Ishikawa (cell line): Measurements from ENCODE around the gene R3HDM2.

ENCODE experiments used
- EGR1 ChIP-seq: IDR thresholded peaks from 2 replicates; pipeline ENCODE4 v1.6.1; 2012
- TAF1 ChIP-seq: IDR thresholded peaks from 2 replicates; pipeline ENCODE4 v1.6.1; 2012; ENCODE audit warnings: low read depth, mild to moderate bottlenecking

DNA sequence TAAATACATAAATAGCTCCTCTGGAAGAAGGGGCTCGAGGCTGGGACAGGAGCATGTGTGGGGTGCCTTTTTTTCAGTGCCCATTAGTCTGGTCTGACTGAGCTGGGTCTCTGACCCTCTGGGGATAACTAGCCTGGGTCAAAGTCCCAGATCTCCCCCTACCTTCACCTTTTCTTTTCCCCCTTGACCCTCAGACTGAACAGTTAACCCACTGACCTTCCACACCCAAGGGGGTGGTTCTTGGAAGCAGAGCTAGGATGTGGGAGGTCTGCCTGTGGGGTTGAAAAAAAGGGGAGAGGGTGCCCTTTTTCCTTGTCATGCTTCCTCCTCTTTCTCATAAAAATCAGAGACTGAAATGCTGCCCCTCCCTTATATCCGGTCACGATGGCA is 27.8 kb upstream of the R3HDM2 start:
- no peak for TF ChIP-seq TAF1
- TF ChIP-seq EGR1: no peak
